ENCODE measurements around the gene GRIN3B.

- TF ChIP-seq CTCF (IDR thresholded peaks at IDR 0.05) (no peak), POLR2A (IDR thresholded peaks at IDR 0.05) (no peak), POLR2AphosphoS5 (IDR thresholded peaks at IDR 0.05) (no peak)
Observed at GRCh38 chr19:973726-974563, 26.3 kb upstream of the GRIN3B start.

Data from breast epithelium (tissue), 3 donors.